ENCODE data around the gene DUSP9.
"Not testable (repeated sequence)": the region's sequence is repeated elsewhere in the genome, so short reads cannot be mapped to it uniquely, and the experiment has no call there.

The DUSP9 gene

DNA sequence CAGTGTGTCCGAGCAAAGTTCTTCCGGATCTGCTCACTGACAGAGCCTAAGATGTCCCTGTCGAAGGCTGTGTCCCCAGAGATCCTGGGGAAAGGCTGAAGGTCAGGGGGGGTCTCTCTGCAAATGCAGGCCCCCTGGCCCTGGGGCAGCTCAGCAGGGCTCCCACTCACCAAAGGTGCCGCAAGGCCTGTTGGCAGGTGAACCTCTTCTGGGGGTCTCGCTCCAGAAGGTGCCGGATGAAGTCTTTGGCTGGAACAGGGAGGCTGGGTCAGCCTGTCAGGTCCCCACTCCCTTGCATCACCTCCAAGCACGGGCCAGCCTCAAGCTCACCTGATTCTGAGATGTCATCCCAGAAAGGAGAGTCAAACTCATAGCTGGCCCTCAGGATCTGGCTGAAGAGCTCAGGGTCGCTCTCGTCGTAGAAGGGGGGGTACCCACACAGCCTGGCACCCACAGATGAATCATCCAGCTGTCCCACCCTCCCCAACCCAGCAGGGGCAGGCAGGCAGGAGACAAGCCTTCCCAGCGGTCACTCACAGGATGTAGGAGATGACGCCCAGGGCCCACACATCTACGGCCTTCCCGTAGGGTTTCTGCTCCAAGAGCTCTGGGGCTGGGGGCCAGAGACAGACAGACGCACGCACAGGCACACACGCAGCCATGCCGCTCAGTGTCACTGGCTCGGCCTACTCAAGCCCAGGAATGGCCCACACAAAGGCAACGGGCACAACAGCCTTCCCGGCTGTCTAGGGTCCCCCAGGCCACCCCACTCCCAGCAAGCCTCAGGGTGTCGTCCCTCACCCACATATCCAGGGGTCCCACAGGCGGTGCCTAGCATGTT is 24.0 kb downstream of the DUSP9 start:
- Histone ChIP-seq H3K9ac (ENCODE audit: low read length in 5 of 5) (no peak overlapping the region), H3K36me3 (ENCODE audit: control insufficient read depth in 5 of 5, insufficient read depth in 5 of 5, low read length in 5 of 5) (no peaks in the 10 kb centered on the region), H3K4me1 (ENCODE audit: control insufficient read depth in 5 of 5, insufficient read depth in 5 of 5, low read length in 5 of 5) (peaks cover 0 to 8% (median 0%) of the 10 kb centered on the region in 5 donors), H3K27ac (ENCODE audit: low read depth, low read length) (no peak overlapping the region), H3K4me3 (ENCODE audit: low read depth in 1 of 5, low read length in 5 of 5) (no peak overlapping the region), H3K27me3 (ENCODE audit: control insufficient read depth in 5 of 5, insufficient read depth in 4 of 5, low read length in 5 of 5) (peaks cover 22 to 52% (median 47%) of the 10 kb centered on the region in 5 donors), H3K9me3 (ENCODE audit: control insufficient read depth in 5 of 5, low read length in 5 of 5) (peaks cover 0 to 6% (median 3%) of the 10 kb centered on the region in 5 donors)

DNA sequence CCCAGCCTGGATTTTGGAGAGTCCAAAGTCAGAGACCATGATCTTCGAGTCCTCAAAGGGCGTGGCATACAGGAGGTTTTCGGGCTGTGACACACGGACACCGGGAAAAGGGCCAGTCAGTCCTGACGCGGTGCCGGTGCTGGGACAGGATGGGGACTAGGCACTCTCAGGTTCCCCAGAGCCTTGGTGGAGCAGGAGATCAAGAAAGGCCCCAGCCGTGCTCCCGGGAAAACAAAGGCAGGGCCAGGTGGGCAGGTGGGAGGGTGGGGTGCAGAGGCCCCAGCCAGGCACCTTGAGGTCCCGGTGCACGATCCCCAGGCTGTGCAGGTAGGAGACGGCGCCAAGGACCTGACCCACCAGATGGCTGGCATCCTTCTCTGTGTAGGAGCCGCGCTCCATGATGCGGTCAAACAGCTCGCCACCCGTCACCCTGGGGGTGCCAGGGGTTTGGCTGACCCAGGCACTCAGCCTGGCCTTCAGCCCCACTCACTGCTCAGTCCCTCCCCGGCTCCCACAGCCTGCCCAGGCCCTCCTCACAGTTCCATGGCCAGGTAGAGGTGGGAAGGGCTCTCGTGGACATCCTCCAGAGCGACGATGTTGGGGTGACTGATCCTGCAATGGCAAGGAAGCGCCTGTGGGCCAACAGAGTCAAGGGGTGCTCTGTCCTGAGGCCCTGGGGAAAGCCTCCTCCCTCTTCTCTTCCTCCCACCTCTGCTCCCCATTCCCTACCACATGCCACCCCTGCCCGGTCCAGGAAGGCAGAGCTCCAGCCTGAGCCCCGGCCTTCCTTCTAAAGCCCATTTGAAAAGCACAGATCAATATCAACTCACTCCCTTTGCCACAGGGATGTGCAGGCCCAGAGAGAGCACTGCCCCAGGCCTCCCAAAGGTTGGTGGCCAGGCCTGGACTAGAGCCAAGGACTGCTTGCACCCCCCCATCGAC is 24.9 kb downstream of the DUSP9 start:
- Histone ChIP-seq H3K9me3 (ENCODE audit: control insufficient read depth in 5 of 5, low read length in 5 of 5) (peaks cover 0 to 3% (median 0%) of the 10 kb centered on the region in 5 donors), H3K36me3 (ENCODE audit: control insufficient read depth in 5 of 5, insufficient read depth in 5 of 5, low read length in 5 of 5) (no peaks in the 10 kb centered on the region), H3K4me1 (ENCODE audit: control insufficient read depth in 5 of 5, insufficient read depth in 5 of 5, low read length in 5 of 5) (peaks cover 0 to 8% (median 0%) of the 10 kb centered on the region in 5 donors), H3K9ac (ENCODE audit: low read length in 5 of 5) (no peak overlapping the region), H3K4me3 (ENCODE audit: low read depth in 1 of 5, low read length in 5 of 5) (no peak overlapping the region), H3K27me3 (ENCODE audit: control insufficient read depth in 5 of 5, insufficient read depth in 4 of 5, low read length in 5 of 5) (peaks cover 22 to 49% (median 42%) of the 10 kb centered on the region in 5 donors), H3K27ac (ENCODE audit: low read depth, low read length) (no peak overlapping the region)

DNA sequence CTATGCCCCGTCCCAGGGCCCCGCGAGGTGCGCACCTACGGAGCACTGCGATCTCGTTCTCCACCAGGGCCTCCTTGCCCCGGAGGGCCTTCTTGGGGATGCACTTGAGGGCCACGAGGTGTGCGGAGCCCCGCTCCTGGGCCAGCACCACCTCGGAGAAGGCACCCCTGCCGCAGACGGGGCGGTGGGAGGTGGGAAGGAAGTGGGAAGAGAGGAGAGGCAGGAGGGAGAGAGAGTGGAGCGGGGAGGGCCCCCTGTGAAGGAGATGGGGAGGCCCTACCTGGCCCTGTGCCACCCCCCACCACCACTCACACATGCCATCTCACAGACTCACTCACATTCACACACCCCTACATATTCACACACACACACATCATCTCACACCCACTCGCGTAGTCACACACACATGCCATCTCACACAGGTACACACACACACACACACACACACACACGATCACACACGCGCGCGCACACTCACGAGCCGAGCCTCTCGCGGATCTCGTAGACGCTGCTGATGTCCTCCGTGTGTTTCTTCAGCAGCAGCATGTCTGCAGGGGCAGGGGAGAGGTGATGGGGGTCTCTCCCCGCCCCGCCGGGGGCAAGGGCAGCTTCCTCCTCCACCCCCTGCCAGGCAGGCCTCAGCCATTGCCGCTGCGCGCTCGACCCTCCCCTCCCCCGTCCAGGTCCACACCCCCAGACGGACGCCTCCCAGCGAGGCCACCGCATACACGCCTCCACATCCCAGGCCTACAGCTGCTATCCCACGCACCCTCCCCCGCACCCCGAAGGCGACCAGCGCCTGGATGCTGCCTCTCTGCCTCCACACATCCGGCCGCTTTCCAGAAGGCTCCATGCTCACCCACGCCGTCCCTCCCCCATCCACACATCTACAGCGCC is 25.8 kb downstream of the DUSP9 start:
- Histone ChIP-seq H3K27ac (ENCODE audit: low read depth, low read length) (no peak overlapping the region), H3K4me3 (ENCODE audit: low read depth in 1 of 5, low read length in 5 of 5) (no peak overlapping the region), H3K27me3 (ENCODE audit: control insufficient read depth in 5 of 5, insufficient read depth in 4 of 5, low read length in 5 of 5) (peaks cover 22 to 43% (median 41%) of the 10 kb centered on the region in 5 donors), H3K36me3 (ENCODE audit: control insufficient read depth in 5 of 5, insufficient read depth in 5 of 5, low read length in 5 of 5) (no peaks in the 10 kb centered on the region), H3K9me3 (ENCODE audit: control insufficient read depth in 5 of 5, low read length in 5 of 5) (peaks cover 0 to 3% (median 0%) of the 10 kb centered on the region in 5 donors), H3K9ac (ENCODE audit: low read length in 5 of 5) (no peak overlapping the region), H3K4me1 (ENCODE audit: control insufficient read depth in 5 of 5, insufficient read depth in 5 of 5, low read length in 5 of 5) (peaks cover 0 to 5% (median 0%) of the 10 kb centered on the region in 5 donors)

DNA sequence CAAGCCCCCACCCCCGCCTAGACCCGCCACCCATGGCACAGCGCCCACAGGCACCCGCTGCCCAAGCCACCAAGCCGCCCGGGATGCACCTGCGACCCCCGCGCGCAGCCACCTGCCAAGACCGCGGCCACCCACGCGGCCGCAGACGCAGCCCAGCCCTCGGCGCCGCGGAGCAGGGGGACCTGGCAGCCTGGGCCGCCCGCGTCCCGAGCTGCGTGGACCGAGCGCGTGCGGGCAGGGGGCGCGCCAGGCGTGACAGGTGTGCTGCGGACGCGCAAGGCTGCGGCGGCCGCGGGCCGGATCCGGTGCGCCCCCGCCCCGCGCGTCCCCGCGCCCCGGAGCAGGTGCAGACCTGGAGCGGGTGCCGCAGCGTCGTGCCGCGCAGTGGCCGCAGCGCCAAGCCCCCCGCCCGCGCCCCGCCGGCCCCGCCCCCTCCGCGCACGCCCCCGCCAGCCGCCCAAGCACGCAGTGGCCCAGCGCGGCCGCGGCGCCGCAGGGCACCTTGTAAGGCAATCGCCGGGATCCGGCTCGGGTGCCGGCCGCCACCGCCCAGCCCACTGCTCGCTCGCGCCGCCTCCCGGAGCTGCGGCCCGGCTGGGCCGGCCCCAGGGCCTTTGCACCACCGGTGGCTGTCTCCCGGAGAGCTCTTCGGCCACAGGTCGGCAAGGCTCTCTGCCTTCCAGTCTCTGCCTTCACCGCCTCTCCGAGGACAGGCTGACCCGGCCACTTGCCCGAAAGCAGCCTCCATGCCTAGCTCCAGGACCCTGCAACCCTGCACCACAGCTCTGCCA is 26.6 kb downstream of the DUSP9 start, which contains the start of gene PNCK:
Gene PNCK (minus strand): TSS at position 386 of the 791 bp plus-strand sequence. CDS start 737 bp downstream, outside the sequence.
- Histone ChIP-seq H3K4me1 (ENCODE audit: control insufficient read depth in 5 of 5, insufficient read depth in 5 of 5, low read length in 5 of 5) (peaks cover 0 to 5% (median 0%) of the 10 kb centered on the region in 5 donors), H3K36me3 (ENCODE audit: control insufficient read depth in 5 of 5, insufficient read depth in 5 of 5, low read length in 5 of 5) (no peaks in the 10 kb centered on the region), H3K27ac (ENCODE audit: low read depth, low read length) (no peak within 1 kb of the TSS), H3K4me3 (ENCODE audit: low read depth in 1 of 5, low read length in 5 of 5) (no peak within 1 kb of the TSS), H3K27me3 (ENCODE audit: control insufficient read depth in 5 of 5, insufficient read depth in 4 of 5, low read length in 5 of 5) (peaks cover 22 to 42% (median 39%) of the 10 kb centered on the region in 5 donors), H3K9me3 (ENCODE audit: control insufficient read depth in 5 of 5, low read length in 5 of 5) (peaks cover 0 to 3% (median 0%) of the 10 kb centered on the region in 5 donors), H3K9ac (ENCODE audit: low read length in 5 of 5) (no peak within 1 kb of the TSS)

DNA sequence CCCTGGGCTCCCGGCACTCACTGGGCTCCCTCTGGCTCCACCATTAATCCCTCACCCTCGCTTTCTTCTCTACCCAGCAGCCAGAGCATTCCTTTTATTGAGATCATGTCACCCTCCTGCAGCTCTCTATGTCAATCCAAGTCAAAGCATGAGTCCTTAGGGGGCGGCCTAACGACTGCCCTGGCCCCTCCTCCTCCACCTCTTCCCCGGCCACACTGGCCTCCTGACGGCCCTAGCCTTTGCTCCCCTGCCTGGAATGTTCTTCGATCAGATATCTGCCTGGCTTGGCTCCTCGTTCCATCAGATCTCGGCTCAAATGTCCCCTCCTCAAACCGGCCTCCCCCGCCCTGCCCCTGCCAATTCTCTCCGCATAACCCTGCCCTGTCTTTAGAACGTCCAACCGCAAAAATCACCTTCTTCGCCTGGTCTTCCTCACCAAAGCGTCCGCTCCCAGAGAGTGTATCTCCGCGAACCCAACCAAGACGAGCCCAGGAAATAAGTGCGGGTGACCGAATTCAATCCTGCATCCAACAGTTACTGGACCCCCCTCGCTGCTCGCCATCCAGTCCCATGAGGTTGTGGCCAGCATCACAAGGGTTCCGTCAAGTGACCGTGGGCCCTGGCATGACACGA is 27.3 kb downstream of the DUSP9 start:
- H3K4me3 ChIP-seq (ENCODE audit: low read depth in 1 of 5, low read length in 5 of 5): no peak overlapping the region
- peaks cover 22 to 40% (median 39%) of the 10 kb centered on the region in 5 donors for H3K27me3 ChIP-seq (ENCODE audit: control insufficient read depth in 5 of 5, insufficient read depth in 4 of 5, low read length in 5 of 5)
- peaks cover 0 to 3% (median 0%) of the 10 kb centered on the region in 5 donors for H3K9me3 ChIP-seq (ENCODE audit: control insufficient read depth in 5 of 5, low read length in 5 of 5)
- H3K4me1 ChIP-seq (ENCODE audit: control insufficient read depth in 5 of 5, insufficient read depth in 5 of 5, low read length in 5 of 5): peaks cover 0 to 5% (median 0%) of the 10 kb centered on the region in 5 donors
- H3K36me3 ChIP-seq (ENCODE audit: control insufficient read depth in 5 of 5, insufficient read depth in 5 of 5, low read length in 5 of 5): no peaks in the 10 kb centered on the region
- H3K27ac ChIP-seq (ENCODE audit: low read depth, low read length): no peak overlapping the region
- no peak overlapping the region for H3K9ac ChIP-seq (ENCODE audit: low read length in 5 of 5)

DNA sequence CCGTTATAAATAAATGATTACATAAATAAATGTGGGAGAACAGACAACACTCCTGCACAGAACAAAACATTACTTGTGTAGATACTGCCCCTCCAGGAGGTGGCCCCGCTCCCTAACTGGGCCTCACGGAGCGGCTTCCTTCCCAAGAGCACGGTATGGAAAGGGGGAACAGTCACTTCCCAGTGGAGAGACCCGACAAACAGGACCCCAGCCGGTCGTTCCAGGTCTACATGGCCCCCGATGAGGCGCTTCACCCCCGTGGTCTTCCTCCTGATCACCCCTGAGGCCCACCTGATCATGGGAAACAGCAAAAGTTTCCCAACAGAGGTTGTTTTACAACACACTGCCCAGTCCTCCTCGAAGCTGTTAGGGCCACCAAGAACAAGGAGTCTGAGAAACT is 34.2 kb downstream of the DUSP9 start:
- Histone ChIP-seq H3K4me1 (ENCODE audit: control insufficient read depth in 5 of 5, insufficient read depth in 5 of 5, low read length in 5 of 5) (no peaks in the 10 kb centered on the region), H3K9me3 (ENCODE audit: control insufficient read depth in 5 of 5, low read length in 5 of 5) (peaks cover 0 to 7% (median 0%) of the 10 kb centered on the region in 5 donors), H3K4me3 (ENCODE audit: low read depth in 1 of 5, low read length in 5 of 5) (no peak overlapping the region), H3K9ac (ENCODE audit: low read length in 5 of 5) (no peak overlapping the region), H3K27me3 (ENCODE audit: control insufficient read depth in 5 of 5, insufficient read depth in 4 of 5, low read length in 5 of 5) (peaks cover 4 to 25% (median 13%) of the 10 kb centered on the region in 5 donors), H3K27ac (ENCODE audit: low read depth, low read length) (no peak overlapping the region), H3K36me3 (ENCODE audit: control insufficient read depth in 5 of 5, insufficient read depth in 5 of 5, low read length in 5 of 5) (no peaks in the 10 kb centered on the region)

DNA sequence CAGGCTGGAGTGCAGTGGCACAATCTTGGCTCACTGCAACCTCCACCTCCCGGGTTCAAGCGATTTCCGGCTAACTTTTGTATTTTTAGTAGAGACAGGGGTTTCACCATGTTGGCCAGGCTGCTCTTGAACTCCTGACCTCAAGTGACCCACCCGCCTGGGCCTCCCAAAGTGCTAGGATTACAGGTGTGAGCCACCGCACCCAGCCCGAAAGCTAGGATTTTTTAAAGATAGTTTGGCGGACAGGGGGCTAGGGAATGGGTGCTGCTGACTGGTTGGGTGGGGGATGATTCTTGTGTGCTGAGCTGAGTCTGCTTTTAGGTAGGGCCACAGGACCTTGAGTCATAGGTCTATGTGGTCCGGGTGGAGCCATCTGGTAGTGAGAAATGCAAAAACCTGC is 36.5 kb downstream of the DUSP9 start:
- not testable (repeated sequence) for H3K36me3 ChIP-seq (ENCODE audit: control insufficient read depth in 5 of 5, insufficient read depth in 5 of 5, low read length in 5 of 5); H3K4me3 ChIP-seq (ENCODE audit: low read depth in 1 of 5, low read length in 5 of 5); H3K9me3 ChIP-seq (ENCODE audit: control insufficient read depth in 5 of 5, low read length in 5 of 5); H3K4me1 ChIP-seq (ENCODE audit: control insufficient read depth in 5 of 5, insufficient read depth in 5 of 5, low read length in 5 of 5); H3K9ac ChIP-seq (ENCODE audit: low read length in 5 of 5); H3K27ac ChIP-seq (ENCODE audit: low read depth, low read length)
- H3K27me3 ChIP-seq (ENCODE audit: control insufficient read depth in 5 of 5, insufficient read depth in 4 of 5, low read length in 5 of 5): peaks cover 4 to 26% (median 12%) of the 10 kb centered on the region in 5 donors

DNA sequence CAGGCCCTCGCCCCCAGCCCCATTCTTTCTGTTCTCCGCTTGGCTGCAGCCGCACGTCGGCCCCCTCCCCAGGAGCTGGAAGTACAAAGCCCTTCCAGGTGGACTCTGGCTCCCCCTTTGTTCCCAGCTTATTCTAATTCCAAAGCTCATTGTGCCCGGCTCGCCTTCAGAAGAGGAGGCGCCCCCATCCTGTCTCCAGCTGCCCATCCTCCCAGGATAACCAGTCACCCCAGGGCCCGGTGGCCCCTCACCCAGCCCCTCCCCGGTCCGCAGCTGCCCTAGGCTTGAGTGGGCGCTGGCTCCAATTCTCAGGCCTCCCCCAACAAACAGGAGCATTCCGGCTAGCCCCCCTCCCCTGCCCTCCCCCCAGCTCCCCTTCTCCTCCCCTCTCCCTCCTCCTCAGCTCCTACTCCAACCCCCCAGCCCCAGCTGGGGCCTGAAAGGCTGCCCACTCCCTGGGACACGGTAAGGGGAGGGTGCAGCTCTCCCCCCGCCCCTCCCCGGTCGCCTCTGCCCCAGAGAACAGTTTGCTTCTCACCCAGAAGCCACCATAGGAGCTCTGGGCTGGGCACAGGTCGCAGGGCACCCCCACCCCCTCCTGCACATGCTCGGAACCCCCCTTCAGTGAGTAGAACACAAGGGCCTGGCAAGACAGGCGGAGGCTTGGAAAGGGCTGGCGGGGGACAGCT is 37.6 kb downstream of the DUSP9 start:
- H3K27me3 ChIP-seq (ENCODE audit: control insufficient read depth in 5 of 5, insufficient read depth in 4 of 5, low read length in 5 of 5): peaks cover 4 to 23% (median 12%) of the 10 kb centered on the region in 5 donors

More for the DNA sequence above, 37.6 kb downstream of the DUSP9 start:
- Histone ChIP-seq H3K9me3 (ENCODE audit: control insufficient read depth in 5 of 5, low read length in 5 of 5) (peaks cover 0 to 7% (median 0%) of the 10 kb centered on the region in 5 donors), H3K4me3 (ENCODE audit: low read depth in 1 of 5, low read length in 5 of 5) (no peak overlapping the region), H3K9ac (ENCODE audit: low read length in 5 of 5) (no peak overlapping the region), H3K27ac (ENCODE audit: low read depth, low read length) (no peak overlapping the region), H3K36me3 (ENCODE audit: control insufficient read depth in 5 of 5, insufficient read depth in 5 of 5, low read length in 5 of 5) (no peaks in the 10 kb centered on the region), H3K4me1 (ENCODE audit: control insufficient read depth in 5 of 5, insufficient read depth in 5 of 5, low read length in 5 of 5) (peaks cover 0 to 6% (median 3%) of the 10 kb centered on the region in 5 donors)
